B cell (primary cell): ENCODE results near the gene ATPAF2. TPM values are rescaled to one million over a fixed set of nuclear protein-coding genes. Genes with fewer than 3 reads are reported as not detected.

Experiments used
- ATAC-seq: fragments of 200-7000 bp; cut with Tn5 transposase; one replicate; pipeline ENCODE4 v1.10.0; 2021; ENCODE audit warnings: low read depth, mild to moderate bottlenecking, moderate number of reproducible peaks, moderate library complexity
- CTCF ChIA-PET: fragments of 350-600 bp; sonication (Branson Sonifier 250); formaldehyde crosslinking; loops from one replicate; lab custom pipeline; 2021; ENCODE audit warnings: antibody characterized with exemption, inconsistent platforms; lab: Charles Lee
- POLR2A ChIA-PET: fragments of 350-600 bp; sonication (Branson Sonifier 250); formaldehyde crosslinking; loops from one replicate; lab custom pipeline; 2021; ENCODE audit warnings: antibody characterized with exemption; lab: Charles Lee
- DNase-seq: peaks from one replicate; pipeline ENCODE4 v3.0.0; 2013
- H2AFZ ChIP-seq: 2 replicates; pipeline ENCODE4 v1.6.1; 2012; ENCODE audit warnings: mild to moderate bottlenecking, low read depth, low read length; ENCODE audit not compliant: insufficient read depth, poor library complexity, severe bottlenecking
- H3K27ac ChIP-seq, 2 donors: 1 replicate in 1 of 2; 2 replicates in 1 of 2; pipeline ENCODE4 v1.5.1; 2012 to 2013; ENCODE audit warnings: low read length in 2 of 2, mild to moderate bottlenecking in 2 of 2, moderate library complexity in 1 of 2
- H3K27me3 ChIP-seq, 4 experiments: fragments of 200-600 bp in 1 of 4; sonication (generic) in 1 of 4; replicated peaks in 1 of 4; 1 replicate in 2 of 4; 2 replicates in 2 of 4; pipeline versions ENCODE4 v1.6.1 to v1.7.0; 2013 to 2016; ENCODE audit warnings: low read length in 3 of 4, mild to moderate bottlenecking in 2 of 4, mixed read lengths in 1 of 4, moderate library complexity in 1 of 4; ENCODE audit not compliant: insufficient read depth in 4 of 4, control insufficient read depth in 3 of 4; ENCODE audit errors: control extremely low read depth in 1 of 4
- H3K36me3 ChIP-seq, 2 experiments: replicated peaks in 1 of 2; 1 replicate in 1 of 2; 2 replicates in 1 of 2; pipeline versions ENCODE4 v1.6.1 to v1.7.1; 2013; ENCODE audit warnings: low read length in 1 of 2; ENCODE audit not compliant: insufficient read depth in 2 of 2, control insufficient read depth in 1 of 2; ENCODE audit errors: control extremely low read depth in 1 of 2, extremely low read depth in 1 of 2
- H3K4me1 ChIP-seq, 2 donors: fragments of 200-600 bp in 1 of 2; sonication (generic) in 1 of 2; 1 replicate in 1 of 2; 2 replicates in 1 of 2; pipeline versions ENCODE4 v1.5.1 to v1.6.1; 2013 to 2017; ENCODE audit warnings: low read length in 2 of 2; ENCODE audit not compliant: control insufficient read depth in 2 of 2, insufficient read depth in 2 of 2
- H3K4me2 ChIP-seq: replicated peaks from 2 replicates; pipeline ENCODE3; 2012; ENCODE audit warnings: mild to moderate bottlenecking, low read depth, low read length; ENCODE audit not compliant: poor library complexity, severe bottlenecking
- H3K4me3 ChIP-seq, 5 experiments: fragments of 200-600 bp in 1 of 5; sonication (generic) in 1 of 5; 1 replicate in 3 of 5; 2 replicates in 2 of 5; pipeline versions ENCODE4 v1.5.1 to v1.7.0; 2011 to 2016; ENCODE audit warnings: low read length in 4 of 5, mild to moderate bottlenecking in 4 of 5, low read depth in 2 of 5, control low read depth in 1 of 5, moderate library complexity in 1 of 5; ENCODE audit not compliant: insufficient read depth in 1 of 5; ENCODE audit errors: control extremely low read depth in 1 of 5, extremely low read depth in 1 of 5
- H3K79me2 ChIP-seq: fragments of 200-600 bp; sonication (generic); one replicate; pipeline ENCODE4 v1.6.0; 2016; ENCODE audit warnings: low read length; ENCODE audit not compliant: control insufficient read depth, insufficient read depth
- H3K9ac ChIP-seq: fragments of 200-600 bp; sonication (generic); 2 replicates; pipeline ENCODE4 v1.6.1; 2017; ENCODE audit warnings: mild to moderate bottlenecking, low read length, moderate library complexity
- H3K9me3 ChIP-seq, 3 donors: one replicate each; pipeline versions ENCODE4 v1.6.1 to v1.7.1; 2013; ENCODE audit warnings: low read length in 2 of 3; ENCODE audit not compliant: control insufficient read depth in 2 of 3, insufficient read depth in 1 of 3; ENCODE audit errors: control extremely low read depth in 1 of 3
- H4K20me1 ChIP-seq: 2 replicates; pipeline ENCODE4 v1.6.0; 2012; ENCODE audit warnings: mild to moderate bottlenecking, low read length; ENCODE audit not compliant: insufficient read depth, control insufficient read depth, poor library complexity, severe bottlenecking
- H3K27ac Mint-ChIP-seq: one replicate; pipeline ENCODE4 v1.8.0; 2021; ENCODE audit warnings: mixed read lengths
- H3K27me3 Mint-ChIP-seq: one replicate; pipeline ENCODE4 v1.8.0; 2021; ENCODE audit warnings: mixed read lengths
- H3K4me1 Mint-ChIP-seq: one replicate; pipeline ENCODE4 v1.8.0; 2021; ENCODE audit warnings: mixed read lengths
- H3K4me3 Mint-ChIP-seq: one replicate; pipeline ENCODE4 v1.8.0; 2021; ENCODE audit warnings: mixed read lengths
- H3K9me3 Mint-ChIP-seq: one replicate; pipeline ENCODE4 v1.8.0; 2022; ENCODE audit warnings: mixed read lengths; ENCODE audit not compliant: insufficient read depth
- EZH2 ChIP-seq: IDR thresholded peaks from 2 replicates; pipeline ENCODE4 v1.6.1; 2012; ENCODE audit warnings: borderline replicate concordance, low read depth, mild to moderate bottlenecking, moderate library complexity, low read length; ENCODE audit not compliant: insufficient read depth, poor library complexity, severe bottlenecking
- WGBS: methylation state at CpG from one replicate; pipeline ENCODE4 v1.1.5; 2013; ENCODE audit warnings: missing lambda C conversion rate; ENCODE audit not compliant: insufficient coverage; 5-methylcytosine and 5-hydroxymethylcytosine counted together
- intact Hi-C: fragments of 100-400 bp; cut with micrococcal nuclease; formaldehyde crosslinking; loops from one replicate; pipeline ENCODE4 v1.10.0; 2022
- polyA plus RNA-seq: library from polyadenylated mRNA; depleted of rRNA; stranded (reverse); fragments of >200 nt; gene quantifications from 2 replicates; pipeline ENCODE4 v1.2.3, GENCODE V29; 2012
- total RNA-seq, 2 donors: library from RNA; stranded (reverse); fragments of 120-200 nt in 1 of 2; gene quantifications; 1 replicate in 1 of 2; 2 replicates in 1 of 2; pipeline versions ENCODE4 v1.2.3 to v1.2.4, GENCODE V29; 2013 to 2022
- TF ChIP-seq, protein P1 (sequence below): fragments of 200-600 bp; IDR thresholded peaks from one replicate; pipeline ENCODE4 v1.8.0; 2022; ENCODE audit warnings: antibody characterized with exemption, mild to moderate bottlenecking

ATPAF2 gene
- total and polyA plus RNA-seq, 2 donors (not counting 1 experiment from before 2014, with no cell fraction given): 60.5 to 73.5 TPM

DNA sequence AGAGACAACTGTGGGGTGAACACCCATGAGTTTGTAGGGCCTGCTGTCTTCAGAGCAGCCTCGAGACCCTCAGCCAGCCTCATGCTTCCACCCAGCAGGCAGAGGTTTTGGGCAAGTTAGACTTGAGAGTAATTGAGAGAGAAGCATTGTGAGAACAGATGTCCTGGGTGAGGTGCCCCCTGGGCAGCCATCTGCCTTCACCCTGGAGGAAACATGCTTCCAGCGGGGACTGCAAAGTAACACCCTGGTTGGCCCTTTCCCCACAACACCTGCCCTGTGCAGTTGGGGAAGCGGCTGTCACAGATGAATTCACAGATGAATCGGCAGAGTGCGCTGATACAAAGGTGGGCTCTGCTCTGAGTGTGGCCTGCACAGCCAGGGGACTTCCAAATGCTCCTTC, 23.4 kb downstream of the ATPAF2 start:
- no peak overlapping the region for H3K27ac ChIP-seq
- ChIA-PET CTCF (no interaction called here), POLR2A (no interaction called here)
- DNase-seq (no peak), ATAC-seq (no peak)
- no peaks in the 10 kb centered on the region for H3K27me3 Mint-ChIP-seq
- no peaks in the 10 kb centered on the region for H3K9me3 ChIP-seq
- H3K9me3 Mint-ChIP-seq: no peaks in the 10 kb centered on the region
- no peak overlapping the region for H3K4me3 Mint-ChIP-seq
- 75% methylated on average over 4 of the region's 5 CpGs for WGBS
- H3K4me3 ChIP-seq: no peak overlapping the region
- H2AFZ ChIP-seq: no peak overlapping the region
- H4K20me1 ChIP-seq: no peaks in the 10 kb centered on the region
- H3K4me1 Mint-ChIP-seq: no peaks in the 10 kb centered on the region
- TF ChIP-seq, protein P1, sequence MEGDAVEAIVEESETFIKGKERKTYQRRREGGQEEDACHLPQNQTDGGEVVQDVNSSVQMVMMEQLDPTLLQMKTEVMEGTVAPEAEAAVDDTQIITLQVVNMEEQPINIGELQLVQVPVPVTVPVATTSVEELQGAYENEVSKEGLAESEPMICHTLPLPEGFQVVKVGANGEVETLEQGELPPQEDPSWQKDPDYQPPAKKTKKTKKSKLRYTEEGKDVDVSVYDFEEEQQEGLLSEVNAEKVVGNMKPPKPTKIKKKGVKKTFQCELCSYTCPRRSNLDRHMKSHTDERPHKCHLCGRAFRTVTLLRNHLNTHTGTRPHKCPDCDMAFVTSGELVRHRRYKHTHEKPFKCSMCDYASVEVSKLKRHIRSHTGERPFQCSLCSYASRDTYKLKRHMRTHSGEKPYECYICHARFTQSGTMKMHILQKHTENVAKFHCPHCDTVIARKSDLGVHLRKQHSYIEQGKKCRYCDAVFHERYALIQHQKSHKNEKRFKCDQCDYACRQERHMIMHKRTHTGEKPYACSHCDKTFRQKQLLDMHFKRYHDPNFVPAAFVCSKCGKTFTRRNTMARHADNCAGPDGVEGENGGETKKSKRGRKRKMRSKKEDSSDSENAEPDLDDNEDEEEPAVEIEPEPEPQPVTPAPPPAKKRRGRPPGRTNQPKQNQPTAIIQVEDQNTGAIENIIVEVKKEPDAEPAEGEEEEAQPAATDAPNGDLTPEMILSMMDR: no peak
- no peak for TF ChIP-seq EZH2
- H3K27me3 ChIP-seq: no peaks in the 10 kb centered on the region
- H3K79me2 ChIP-seq: no peaks in the 10 kb centered on the region
- peaks cover 5 to 52% of the 10 kb centered on the region in 2 experiments for H3K36me3 ChIP-seq
- intact Hi-C loops: no loop called here
- no peak overlapping the region for H3K9ac ChIP-seq
- no peak overlapping the region for H3K27ac Mint-ChIP-seq
- H3K4me1 ChIP-seq: no peaks in the 10 kb centered on the region
- no peak overlapping the region for H3K4me2 ChIP-seq

DNA sequence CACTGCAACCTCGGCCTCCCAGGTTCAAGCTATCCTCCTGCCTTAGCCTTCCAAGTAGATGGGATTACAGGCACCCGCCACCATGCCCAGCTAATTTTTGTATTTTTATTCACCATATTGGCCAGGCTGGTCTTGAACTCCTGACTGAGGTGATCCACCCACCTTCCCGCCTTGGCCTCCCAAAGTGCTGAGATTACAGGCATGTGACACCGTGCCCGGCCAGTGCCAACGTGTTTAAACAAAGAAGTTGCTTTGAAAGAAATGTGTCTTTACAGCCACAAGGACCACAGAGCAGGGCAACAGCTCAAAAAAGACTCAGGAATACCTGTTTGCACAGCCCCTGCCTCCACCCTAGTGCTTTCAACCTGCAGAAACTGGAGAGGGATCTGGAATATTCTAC, 25.0 kb downstream of the ATPAF2 start:
- no peak for ATAC-seq
- Histone ChIP-seq H3K4me3 (no peak overlapping the region), H2AFZ (no peak overlapping the region), H3K27me3 (no peaks in the 10 kb centered on the region), H3K4me2 (no peak overlapping the region), H3K4me1 (no peaks in the 10 kb centered on the region), H3K27ac (no peak overlapping the region), H3K9ac (no peak overlapping the region), H3K9me3 (no peaks in the 10 kb centered on the region), H4K20me1 (no peaks in the 10 kb centered on the region), H3K36me3 (peaks cover 5 to 57% of the 10 kb centered on the region in 2 experiments), H3K79me2 (no peaks in the 10 kb centered on the region)
- Mint-ChIP-seq H3K4me3 (no peak overlapping the region), H3K27me3 (no peaks in the 10 kb centered on the region), H3K4me1 (no peaks in the 10 kb centered on the region), H3K27ac (no peak overlapping the region), H3K9me3 (no peaks in the 10 kb centered on the region)
- TF ChIP-seq EZH2: no peak
- TF ChIP-seq, protein P1: no peak
- 100% methylated on average over 4 of the region's 6 CpGs for WGBS
- POLR2A ChIA-PET: no interaction called here
- no peak for DNase-seq
- intact Hi-C loops: no loop called here
- CTCF ChIA-PET: interaction anchor here (1.2 kb wide), 1 partner anchor 19 kb away, joined by 3 read pairs; no protein-coding TSS in a partner anchor
